GM18508 (cell line): ENCODE data around the gene ZBTB34.
"Not testable (repeated sequence)": the region's sequence is repeated elsewhere in the genome, so short reads cannot be mapped to it uniquely, and the experiment has no call there.

Experiments
- ATAC-seq: cut with Tn5 transposase; IDR thresholded peaks from one replicate; pipeline ENCODE4 v1.9.1; 2021; ENCODE audit warnings: moderate number of reproducible peaks; ENCODE audit not compliant: insufficient read depth, unreplicated experiment

The ZBTB34 gene

GRCh38 chr9:126860077-126860756 is at the start of gene ZBTB34:
Gene ZBTB34 (plus strand): TSS chr9:126860639. CDS start chr9:126879400, 18,761 bp downstream.
- no peak for ATAC-seq

DNA sequence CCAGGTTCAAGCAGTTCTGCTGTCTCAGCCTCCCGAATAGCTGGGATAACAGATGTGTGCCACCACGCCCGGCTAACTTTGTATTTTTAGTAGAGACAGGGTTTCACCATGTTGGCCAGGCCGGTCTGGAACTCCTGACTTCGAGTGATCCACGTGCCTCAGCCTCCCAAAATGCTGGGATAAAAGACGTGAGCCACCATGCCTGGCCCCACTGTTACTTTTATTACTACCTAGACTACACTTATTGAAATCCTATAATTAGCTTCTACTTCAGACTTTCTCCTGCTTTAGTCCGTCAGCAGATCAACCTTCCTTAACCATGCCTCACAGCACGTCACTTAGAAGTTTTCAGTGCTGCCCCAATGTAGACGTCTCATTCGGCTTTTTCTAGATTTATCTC is 47.4 kb upstream of the ZBTB34 start:
- ATAC-seq = no peak

GRCh38 chr9:126814091-126814490 is 46.3 kb upstream of the ZBTB34 start:
- ATAC-seq = no peak

- ATAC-seq = not testable (repeated sequence)
Observed at GRCh38 chr9:126817615-126818014, 42.8 kb upstream of the ZBTB34 start.

DNA sequence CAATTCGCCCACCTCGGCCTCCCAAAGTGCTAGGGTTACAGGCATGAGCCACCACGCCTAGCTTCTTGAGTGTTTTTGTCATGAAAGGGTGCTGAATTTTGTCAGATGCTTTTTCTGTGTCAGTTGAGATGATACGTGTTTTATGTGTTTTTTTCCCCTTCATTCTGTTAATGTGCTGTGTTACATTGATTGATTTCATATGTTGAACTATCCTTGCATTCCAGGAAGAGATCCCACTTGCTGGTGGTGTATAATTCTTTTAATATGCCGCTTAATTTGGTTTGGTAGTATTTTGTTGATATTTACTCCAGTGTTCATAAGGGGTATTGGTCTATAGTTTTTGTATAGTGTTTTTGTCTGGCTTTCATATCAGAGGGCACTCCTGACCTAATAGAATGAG is 42.0 kb upstream of the ZBTB34 start:
- no peak for ATAC-seq

- no peak for ATAC-seq
Observed at GRCh38 chr9:126819482-126819881, 41.0 kb upstream of the ZBTB34 start.

GRCh38 chr9:126822278-126822677 is 38.2 kb upstream of the ZBTB34 start:
- no peak for ATAC-seq

DNA sequence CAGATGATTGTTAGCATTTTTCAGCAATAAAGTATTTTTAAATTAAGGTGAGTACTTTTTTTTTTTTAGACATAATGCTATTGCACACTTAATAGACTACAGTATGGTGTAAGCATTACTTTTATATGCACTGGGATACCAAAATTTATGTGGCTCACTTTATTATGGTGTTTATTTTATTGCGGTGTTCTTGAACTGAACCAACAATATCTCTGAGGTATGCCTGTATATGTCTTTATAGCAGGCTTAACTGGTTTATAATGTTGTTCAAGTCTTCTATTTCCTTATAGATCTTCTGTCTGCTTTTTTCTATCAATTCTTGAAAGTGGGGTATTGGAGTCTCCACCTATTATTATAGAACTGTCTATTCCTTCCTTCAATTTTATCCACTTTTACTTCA is 37.6 kb upstream of the ZBTB34 start:
- no peak for ATAC-seq

GRCh38 chr9:126824052-126824451 is 36.4 kb upstream of the ZBTB34 start:
- not testable (repeated sequence) for ATAC-seq

DNA sequence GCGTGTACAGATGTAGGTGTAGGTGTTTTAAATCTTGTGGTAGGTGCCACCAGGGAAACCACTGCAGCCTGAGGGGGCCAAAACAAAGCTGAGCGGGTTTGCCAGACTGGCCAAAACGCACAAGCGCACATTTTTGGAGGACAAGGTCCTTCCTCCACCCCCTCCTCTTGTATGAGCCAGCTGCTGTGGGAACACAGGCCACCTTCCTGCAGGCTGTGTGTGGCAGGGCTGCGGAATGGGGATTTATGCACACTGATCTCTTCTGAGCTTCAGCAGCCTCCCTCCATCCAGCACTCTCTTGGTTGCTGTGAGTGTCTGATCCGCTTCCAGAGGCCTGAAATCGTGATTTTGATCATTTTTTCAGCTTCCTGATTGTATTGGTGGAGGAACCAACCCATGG is 33.2 kb upstream of the ZBTB34 start:
- ATAC-seq = no peak

- no peak for ATAC-seq
Observed at GRCh38 chr9:126829035-126829434, 31.4 kb upstream of the ZBTB34 start.

DNA sequence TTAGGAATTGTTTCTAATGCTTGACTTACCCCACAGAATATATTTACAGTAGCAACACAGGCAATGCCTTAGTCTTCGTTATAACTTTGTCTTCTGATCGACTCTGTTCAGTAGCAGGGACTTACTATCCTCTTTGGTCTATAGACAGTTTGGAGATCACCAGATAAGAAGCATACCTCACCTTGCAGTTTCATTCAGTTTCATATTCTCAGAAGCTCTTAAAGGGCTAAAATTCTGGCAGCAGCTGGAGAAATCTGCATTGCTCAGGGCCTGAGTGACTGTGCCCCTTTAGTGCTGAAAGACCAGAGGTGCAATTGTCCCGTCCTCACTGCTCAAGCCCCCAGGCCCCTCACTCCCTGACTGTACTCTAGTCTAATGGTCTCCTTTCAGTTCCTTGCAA is 29.6 kb upstream of the ZBTB34 start:
- no peak for ATAC-seq

DNA sequence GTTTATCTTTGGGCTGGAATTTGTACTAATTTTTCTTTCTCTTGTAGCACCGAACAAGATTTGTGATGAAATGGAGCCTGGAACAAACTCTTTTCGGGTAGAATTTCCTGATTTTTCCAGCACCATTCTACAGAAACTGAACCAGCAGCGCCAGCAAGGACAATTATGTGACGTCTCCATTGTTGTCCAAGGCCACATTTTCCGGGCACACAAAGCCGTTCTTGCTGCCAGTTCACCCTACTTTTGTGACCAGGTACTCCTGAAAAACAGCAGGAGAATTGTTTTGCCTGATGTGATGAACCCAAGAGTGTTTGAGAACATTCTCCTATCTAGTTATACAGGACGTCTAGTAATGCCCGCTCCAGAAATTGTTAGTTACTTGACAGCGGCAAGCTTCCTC is 28.0 kb upstream of the ZBTB34 start:
- ATAC-seq = no peak

DNA sequence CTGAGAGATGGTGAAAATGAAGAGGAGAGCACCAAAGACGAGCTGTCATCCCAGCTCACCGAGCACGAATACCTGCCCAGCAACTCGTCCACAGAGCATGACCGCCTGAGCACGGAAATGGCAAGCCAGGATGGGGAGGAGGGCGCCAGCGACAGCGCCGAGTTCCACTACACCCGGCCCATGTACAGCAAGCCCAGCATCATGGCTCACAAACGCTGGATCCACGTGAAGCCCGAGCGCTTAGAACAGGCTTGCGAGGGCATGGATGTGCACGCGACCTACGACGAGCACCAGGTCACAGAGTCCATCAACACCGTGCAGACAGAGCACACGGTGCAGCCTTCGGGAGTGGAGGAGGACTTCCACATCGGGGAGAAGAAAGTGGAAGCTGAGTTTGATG is 27.4 kb upstream of the ZBTB34 start:
- ATAC-seq = no peak

DNA sequence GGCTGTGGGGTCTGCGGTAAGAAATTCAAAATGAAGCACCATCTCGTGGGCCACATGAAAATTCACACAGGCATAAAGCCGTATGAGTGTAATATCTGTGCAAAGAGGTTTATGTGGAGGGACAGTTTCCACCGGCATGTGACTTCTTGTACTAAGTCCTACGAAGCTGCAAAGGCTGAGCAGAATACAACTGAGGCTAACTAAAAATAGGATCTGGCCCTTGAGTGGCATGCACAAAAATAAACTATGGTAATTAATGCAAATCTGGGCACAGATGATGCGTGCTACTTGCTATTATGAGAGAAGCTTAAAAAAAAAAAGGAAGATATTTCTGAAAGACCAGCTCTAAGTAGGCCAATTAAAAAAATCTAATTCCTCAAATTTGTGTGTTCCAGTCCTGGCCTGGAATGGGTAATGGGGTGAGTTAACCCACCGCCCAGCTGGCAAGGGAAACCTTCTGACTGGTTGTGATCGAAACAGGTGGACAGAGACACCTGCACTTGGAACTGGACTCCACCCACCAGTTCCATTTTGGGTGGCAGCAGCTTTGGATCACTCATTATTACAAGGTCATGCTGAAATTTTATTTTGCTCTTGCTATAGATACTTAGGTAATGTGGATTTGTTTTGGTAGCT is 26.6 kb upstream of the ZBTB34 start:
- ATAC-seq = no peak

DNA sequence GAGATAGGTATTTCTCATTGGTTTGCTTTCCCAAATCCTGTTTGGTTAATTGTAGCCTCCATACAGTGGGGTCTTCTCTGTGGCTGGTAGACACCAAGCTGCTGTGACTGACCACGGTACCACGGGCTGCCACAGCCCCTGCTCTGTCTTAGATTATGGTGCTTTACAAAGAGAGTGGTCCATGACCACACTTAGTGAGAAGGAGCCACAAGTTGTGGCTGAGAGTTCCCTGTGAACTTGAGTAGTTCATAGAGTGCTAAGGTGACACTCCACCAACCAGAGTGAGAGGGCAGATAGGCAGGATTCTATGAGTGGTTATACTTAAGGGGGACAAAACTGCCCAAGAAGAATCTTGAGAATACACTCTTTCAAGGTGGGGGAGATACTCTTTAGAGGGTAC is 25.8 kb upstream of the ZBTB34 start:
- no peak for ATAC-seq

DNA sequence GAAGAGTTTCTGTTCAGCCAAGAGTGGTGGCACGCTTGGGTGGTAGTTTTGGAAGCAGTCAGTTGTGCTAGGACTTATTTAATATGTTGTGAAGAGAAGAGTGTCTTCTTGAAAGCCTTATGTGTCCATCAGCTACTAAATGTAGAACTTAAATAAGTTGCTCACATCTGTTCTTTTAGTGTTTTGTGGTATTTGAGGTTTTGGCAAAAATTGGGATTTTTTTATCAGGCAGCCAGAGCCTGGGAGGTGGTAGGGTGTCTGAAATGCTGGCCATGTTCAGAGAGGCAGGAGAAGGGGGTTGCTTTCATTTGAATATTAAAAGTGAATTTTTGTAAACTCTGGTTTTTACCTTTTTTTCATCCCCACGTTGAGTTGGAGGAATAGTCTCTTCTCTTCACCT is 24.2 kb upstream of the ZBTB34 start:
- ATAC-seq = no peak

DNA sequence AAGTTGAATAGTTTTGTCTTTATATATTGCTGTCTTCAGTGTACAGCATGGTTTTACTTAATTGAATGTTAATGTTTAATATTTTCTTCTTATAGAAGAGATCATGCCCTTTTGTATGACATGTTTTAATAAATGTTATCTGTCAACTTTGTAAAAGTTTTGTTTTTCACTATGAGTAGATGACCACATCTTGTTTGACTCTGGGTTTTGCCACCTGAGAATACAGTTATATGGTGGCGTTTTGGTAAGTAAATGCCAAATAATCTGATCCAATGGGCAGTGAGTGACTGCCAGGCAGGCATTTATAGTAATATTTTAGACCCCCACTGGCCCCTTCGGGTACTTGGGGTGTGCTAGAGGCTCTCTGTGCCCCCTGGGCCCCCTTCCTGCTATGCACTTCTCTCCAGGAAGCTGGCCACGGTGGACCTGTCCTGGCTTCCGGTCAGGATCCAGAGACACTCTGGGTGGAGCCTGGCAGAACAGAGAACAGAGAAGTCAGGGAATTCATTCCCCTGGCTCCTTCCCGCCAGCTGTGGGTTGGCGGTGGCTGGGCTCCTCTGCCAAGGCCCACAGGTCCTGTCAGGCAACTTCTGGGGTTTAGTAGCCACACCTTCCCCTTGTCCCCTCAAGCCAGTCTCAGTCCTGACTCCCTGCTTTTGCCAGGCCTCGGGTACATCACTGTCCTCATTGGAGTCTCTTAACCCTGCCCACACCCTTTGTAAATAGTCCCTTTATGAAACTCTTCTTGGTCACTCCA is 22.2 kb upstream of the ZBTB34 start:
- no peak for ATAC-seq

- no peak for ATAC-seq
Observed at GRCh38 chr9:126838895-126839294, 21.5 kb upstream of the ZBTB34 start.

DNA sequence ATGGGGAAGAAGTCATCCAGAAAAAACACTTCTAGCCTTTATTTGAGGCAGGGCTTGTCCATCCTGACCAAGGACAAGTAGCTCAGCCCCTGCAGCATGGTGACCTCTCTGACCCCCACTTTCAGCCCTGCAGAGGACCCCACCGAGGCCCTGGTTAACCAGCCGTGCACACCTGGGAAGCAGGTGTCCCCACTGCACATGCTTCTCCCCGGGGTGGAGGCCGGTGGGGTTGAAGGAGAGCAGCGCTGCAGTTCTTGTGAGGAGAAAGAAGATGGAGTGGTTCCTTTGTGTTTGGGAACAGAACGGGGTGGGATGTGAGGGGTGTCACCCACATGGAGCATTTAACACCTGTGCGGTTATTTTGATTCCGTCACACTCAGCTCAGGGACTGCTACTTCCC is 21.1 kb upstream of the ZBTB34 start:
- no peak for ATAC-seq

DNA sequence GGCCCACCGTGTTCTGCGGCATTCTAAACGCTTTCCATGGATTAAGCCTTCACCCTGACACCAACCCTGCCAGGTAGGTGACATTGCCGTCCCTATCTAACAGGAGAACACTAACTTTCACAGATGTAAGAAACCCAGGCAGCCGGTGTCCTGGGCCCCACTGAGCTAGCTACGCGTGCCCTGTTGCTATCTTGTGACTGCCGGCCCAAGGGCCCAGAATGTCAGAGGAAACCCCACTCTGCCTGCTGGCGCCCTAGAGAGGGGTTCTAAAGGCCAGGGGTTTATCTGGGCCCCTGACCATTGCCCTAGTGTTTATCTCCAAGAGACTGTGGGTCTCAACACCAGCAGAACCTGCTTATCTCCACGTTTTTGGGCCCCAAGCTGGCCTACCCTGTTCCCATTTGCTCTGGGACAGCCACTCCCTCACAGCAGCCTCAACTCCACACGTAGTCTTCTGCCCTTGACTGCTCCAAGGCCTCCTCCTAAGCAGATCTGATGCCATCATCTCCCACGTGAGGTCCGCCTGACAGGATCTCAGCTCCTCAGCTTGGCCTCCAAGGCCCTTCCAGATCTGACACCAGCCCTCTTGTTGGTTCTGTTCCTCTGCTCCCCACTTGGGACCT is 18.1 kb upstream of the ZBTB34 start:
- no peak for ATAC-seq
